HG02938 (cell line): ENCODE data around the gene ARF6.
"Not testable (repeated sequence)": the region's sequence is repeated elsewhere in the genome, so short reads cannot be mapped to it uniquely, and the experiment has no call there.

ENCODE experiments used
- ATAC-seq: cut with Tn5 transposase; IDR thresholded peaks from one replicate; pipeline ENCODE4 v1.9.1; 2021; ENCODE audit warnings: mild to moderate bottlenecking, moderate library complexity; ENCODE audit not compliant: unreplicated experiment

Gene ARF6

DNA sequence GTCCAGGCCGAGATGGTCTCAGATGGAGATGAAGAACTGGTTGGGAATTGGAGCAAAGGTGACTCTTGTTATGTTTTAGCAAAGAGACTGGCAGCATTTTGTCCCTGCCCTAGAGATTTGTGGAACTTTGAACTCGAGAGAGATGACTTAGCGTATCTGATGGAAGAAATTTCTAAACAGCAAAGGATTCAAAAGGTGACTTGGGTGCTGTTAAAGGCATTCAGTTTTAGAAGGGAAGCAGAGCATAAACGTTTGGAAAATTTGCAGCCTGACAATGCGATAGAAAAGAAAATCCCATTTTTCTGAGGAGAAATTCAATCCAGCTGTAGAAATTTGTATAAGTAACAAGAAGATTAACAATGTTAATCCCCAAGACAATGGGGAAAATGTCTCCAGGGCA lies 44.0 kb downstream of the ARF6 start:
- not testable (repeated sequence) for ATAC-seq

DNA sequence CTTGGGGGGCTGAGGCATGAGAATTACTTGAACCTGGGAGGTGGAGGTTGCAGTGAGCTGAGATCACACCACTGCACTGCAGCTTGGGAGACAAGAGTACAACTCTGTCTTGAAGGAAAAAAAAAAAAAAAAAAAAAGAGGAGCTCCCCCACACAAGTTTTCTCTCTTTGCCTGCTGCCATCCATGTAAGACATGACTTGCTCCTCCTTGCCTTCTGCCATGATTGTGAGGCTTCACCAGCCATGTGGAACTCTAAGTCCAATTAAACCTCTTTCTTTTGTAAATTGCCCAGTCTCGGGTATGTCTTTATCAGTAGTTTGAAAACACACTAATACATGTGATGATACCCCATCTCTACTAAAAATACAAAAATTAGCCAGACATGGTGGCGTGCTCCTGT lies 46.3 kb downstream of the ARF6 start:
- not testable (repeated sequence) for ATAC-seq

DNA sequence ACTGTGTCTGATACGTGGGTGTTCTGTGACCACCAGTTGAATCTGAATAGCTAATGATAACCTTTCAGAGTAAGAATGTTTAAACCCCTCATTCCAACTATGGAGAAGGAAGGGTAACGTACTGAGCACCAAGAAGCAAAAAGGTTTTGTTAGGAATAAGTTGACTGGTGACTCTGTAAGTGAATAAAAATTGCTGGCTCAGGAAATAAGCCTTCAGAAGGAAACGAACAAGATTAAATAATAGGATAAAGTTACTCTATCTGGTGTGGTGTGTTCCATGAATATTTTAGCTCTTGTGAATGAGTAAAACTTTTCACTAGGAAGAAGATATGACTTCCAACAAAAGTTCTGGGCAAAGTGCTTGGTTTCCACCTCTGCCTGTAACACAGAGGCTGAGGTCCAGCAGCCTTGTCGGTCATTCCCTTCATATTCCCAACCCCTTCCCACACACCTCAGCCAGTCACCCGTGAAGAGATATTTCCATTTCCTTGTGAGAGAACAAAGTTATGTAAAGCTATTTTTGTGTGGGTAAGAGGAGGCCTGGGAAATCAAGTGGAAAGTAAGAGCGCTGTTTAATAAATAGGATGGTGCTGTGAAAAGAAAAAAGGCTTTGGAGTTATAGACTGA lies 47.1 kb downstream of the ARF6 start:
- ATAC-seq: no peak

DNA sequence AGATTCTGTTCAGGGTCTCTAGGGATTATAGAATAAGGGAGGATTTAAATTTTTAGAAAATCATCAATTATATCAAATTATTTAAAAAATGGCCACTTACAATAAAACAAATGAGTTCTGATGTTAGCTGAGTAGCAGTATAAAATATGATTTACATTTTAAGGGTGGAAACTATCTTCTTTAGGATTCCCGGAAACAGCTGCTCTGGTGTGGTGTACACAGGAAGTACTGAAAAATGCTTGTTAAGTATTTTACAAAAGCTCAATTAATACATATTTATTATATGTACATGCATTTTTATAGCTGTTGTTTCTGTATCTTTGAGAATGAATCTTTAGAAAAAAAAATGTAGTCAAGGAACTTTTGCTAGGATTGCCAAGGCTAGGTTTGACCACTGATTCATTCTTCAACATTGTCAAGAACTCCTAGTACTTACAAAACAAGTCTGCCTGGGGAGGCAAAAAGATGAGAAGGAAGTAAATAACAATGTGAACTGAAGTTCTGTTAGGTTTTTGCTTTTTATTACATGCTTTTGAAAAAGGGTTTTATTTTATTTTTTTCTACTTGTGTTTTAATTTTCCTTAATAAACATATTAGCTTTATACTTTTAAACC lies 48.0 kb downstream of the ARF6 start:
- no peak for ATAC-seq

- ATAC-seq: no peak
Observed at GRCh38 chr14:49942090-49942489, 49.2 kb downstream of the ARF6 start.

- ATAC-seq: no peak
Observed at GRCh38 chr14:49944501-49944900, 51.6 kb downstream of the ARF6 start.

DNA sequence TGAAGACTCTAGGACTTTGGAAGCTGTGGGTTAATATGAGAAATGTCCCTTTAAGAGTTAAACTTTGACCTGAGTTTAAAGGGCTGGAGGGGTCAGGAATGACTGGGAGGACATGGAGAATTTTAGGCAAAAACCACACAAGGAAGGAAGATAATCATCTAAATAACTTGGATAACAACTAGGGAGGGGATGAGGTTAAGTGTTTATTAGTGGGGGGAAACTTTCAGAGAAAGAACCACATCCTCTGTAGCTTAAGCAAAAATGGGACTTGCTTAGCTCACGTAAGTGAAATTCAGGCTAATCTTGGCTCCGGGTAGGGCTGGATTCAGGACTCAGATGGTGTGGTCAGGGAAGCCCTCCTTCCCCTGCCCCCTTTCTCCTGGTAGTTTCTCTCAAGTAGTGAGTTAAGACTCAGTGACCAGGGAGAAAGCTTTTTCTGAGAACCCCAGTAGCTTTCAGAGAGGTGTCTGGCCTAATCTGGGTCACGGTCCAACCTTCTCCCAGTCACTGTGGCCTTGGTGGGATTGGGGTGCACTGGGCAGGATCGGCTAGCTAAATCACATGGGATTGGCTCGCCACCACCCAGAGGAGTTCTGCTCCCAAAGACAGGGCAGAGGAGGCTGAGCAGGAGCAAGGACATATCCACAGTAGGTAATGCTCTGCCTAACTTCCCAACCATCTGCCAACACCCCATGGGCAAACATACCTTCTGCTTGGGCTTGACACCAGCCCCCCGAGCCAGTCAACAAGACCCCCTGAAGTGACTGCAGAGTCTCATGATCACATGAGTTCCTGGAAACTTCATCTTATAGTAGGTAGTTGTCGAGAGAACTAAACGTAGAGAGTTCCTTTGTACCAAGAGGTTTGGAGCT lies 52.8 kb downstream of the ARF6 start:
- no peak for ATAC-seq
